Measurements from ENCODE around the gene TEX19.

The TEX19 gene, protein sequence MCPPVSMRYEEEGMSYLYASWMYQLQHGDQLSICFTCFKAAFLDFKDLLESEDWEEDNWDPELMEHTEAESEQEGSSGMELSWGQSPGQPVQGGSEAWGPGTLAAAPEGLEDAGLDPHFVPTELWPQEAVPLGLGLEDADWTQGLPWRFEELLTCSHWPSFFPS

DNA sequence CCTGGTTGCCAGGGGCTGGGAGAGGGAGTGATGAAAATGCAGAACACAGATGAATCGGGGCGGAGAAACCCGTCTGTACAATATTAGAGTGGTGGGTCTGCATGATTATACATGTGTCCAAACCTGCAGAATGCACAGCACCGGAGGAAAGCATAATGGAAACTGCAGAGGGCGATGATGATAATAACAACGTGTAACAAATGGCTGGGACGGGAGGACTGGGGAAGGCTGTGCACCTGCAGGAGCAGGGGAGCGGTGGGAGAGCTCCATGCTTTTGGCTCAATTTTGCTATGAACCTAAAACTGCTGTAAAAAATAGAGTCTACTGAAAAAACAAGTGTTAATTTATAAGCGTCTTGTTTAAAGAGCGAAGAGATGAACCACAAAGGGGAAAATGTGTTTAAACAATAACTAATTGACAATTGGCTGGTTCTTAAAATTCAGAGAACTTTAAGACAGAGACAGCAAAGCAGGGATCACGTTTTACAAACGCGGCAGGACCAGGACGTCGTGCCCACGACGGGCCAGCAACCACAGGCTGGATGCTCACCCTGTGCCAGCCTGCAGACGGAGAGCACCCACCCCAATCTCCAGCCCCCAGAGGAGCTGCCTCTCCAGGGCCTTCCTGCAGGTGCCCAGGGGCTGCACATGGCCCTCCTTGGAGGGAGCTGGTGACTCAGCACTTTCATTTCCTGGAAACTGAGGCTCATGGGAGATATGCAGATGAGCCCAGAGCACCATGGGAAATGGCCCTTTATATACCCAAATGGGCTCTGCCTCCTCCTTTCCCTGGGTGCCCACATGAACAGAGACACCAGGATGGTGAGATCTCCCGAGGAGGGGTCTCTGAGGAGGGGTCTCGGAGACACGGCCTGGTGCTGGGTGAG is at the start of gene TEX19:
Gene TEX19, plus strand, starts transcription at position 783 of the 886 bp plus-strand sequence. CDS start 2,904 bp downstream, outside the sequence.
- DNase-seq: no peak

DNA sequence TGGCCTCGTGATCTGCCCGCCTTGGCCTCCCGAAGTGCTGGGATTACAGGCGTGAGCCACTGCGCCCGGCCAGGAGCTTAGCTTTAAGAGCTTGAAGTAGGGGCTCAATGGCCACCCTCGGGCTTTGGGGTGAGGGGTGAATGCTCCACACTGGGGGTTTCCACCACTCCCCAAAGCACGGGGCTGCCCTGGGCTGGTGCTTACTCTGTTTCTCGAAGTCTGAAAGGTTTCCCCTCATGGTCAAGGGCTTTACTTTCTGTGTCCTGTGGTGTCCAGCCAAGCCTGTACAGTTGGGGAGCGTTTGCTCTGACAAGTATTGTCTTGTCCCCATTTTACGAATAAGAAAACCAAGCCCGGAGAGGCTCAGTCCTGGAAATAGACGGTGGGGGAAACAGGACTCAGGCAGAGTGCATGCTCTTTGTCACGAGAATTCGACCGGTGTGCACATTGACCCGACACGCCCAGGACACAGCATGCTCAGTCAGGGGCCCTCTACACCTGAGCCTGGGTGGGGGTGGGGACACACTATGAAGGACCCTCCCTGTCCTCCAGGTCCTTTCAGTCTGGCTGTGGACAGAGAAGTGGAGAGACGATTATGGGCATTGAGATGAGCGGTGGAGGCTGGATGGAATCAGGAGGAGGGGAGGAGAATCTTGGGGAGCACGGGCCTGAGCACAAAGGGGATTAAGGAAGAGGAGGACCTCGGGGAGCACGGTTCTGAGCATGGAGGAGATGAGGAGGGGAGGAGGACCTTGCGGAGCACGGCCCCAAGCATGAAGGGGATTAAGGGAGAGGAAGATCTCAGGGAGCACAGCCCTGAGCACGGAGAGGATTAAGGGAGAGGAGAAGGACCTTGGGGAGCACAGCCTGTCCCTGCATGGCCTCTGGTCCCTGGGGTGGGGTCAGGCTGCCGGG is 49.1 kb upstream of the TEX19 start:
- no peak for DNase-seq

- no peak for DNase-seq
These were observed 48.2 kb upstream of the TEX19 start for GRCh38 chr17:82310877-82311276.

- DNase-seq: no peak
These were observed 47.1 kb upstream of the TEX19 start for GRCh38 chr17:82311971-82312370.

- no peak for DNase-seq
These were observed 45.6 kb upstream of the TEX19 start for GRCh38 chr17:82313195-82314011.

DNA sequence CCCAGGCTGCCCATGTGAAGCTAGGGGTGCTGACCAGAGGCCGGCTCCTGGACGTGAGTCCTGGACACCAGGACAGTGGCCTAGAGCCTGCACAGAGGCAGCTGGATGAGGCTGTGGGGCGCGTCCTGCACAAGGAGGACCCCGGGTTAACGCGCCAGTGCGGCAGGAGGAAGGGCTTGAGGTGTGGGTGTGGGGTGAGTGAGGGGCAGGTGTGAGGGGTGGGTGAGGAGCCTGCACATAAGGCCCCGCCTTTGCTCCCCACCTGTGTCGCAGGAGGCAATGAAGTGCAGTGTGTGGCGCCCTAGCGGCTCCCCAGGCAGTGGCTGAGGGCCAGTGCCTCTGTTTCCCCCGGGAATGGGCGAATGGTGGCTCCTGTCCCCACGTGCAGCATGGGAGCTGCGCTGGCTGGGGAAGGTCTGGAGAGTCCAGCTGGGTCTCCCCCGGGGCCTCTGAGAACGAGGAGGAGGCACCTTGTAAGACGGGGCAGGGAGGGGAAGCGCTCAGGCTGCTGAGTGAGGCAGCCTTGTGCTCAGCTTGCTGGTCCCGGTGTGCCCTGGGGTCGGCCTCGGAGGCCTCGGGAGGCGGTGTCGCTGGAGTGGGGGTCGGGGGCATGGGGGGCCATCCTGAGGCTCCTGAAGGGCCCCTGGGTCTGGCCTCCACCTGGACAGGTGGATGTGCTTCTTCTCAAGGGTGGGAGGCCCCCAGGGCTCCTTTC is 44.9 kb upstream of the TEX19 start:
- DNase-seq: no peak

DNA sequence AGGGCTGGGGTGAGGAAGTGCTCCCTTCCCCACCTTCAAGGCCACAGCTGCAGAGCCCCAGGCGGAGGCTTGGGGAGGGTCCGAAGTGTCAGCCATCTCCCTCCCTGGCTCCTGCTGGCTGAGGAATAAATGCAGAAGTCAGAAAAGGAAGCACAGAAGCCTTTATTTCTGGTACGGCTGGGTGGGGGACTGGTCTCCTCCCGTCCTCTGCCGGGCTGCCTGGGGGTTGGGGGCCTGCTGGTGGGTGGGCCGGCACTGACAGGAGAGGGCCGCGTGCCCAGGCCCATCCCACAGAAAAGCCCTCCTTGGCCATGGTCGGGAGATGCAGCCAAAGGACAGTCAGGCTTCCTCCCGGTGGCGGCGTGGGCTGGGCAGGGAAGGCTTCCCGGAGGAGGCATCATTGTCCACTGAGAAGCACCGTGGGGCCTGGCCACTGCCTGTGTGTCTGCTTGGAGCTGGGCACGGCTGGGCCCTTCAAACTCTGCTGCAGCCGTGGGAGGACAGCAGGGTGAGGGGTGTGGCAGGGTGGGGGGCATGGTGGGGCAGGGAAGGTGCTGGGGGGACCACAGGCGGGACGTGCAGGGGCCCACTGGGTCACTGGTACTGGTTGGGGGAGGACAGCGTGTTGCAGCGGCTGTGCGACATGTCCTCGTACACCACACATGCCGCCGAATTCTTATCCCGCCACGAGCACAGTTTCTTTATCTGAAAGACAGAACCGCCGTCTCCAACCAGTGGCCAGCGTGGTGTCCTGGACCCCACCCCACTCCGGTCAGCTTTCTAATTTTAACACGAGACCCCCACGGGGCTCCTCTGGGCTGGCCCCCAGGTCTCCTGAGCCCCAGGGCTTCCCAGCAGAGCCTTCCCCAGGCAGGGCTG is 44.1 kb upstream of the TEX19 start:
- no peak for DNase-seq

DNA sequence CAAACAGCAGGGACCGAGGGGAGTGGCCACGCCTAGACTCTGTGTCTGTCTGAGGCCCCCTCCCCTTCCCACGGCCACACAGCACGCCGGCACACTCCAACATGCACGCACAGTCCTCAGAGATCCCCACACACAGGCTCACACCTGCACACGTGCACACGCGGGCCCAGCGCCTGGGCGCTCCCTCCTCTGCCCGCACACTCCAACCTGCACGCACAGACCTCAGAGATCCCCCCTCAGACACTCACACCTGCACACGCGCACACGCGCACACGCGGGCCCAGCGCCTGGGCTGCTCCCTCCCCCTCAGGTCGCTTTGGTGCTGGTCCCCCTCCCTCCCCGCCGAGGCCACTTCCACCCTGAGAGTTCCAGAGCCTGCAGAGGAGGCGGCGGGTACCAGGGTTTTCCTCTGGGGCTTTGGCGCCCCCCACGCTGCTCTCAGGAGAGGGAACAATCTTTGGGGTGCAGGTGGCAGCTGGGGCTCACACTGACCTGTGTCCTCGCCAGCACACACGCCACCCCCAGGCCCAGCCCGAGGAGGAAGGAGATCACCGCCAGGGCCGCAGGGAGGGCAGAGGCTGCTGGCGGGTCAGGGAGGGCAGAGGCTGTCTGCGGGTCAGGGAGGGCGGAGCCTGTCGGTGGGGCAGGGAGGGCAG is 43.2 kb upstream of the TEX19 start:
- no peak for DNase-seq

DNA sequence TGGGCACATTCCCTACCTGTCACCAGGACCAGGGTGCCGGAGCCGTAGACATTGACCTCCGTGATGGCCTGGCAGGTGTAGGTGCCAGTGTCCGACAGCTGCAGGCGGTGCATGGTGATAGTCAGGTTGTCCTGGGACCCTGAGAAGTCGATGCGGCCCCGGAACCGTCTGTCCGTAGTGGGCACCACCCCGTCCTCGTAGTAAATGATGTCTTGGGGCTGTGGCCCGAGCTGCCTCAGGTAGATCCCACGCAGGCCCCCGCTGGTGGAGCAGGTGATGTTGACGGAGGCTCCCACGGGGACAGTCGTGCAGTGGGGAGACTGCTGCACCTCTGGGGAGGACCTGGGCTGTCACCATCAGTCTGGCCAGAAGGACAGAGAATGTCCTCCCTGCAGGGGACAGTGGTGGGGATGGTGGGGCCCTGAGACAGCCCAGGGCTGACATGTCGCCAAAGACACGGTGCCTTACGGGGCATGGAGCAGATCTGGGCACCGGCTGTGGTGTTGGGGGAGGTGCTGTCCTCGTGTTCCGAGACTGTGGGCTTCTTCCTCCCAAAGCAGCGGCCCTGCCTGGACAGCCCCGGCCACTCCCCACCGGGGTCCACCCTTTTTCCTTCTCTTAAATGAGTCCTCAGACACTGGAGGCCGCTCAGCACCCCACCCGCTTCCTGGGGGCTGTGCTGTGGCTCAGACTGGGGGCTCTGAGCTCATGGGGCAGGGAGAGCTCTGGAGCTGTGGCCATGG is 42.2 kb upstream of the TEX19 start:
- no peak for DNase-seq

GRCh38 chr17:82317394-82318168 is 41.5 kb upstream of the TEX19 start, which contains the start of gene CD7:
Gene CD7 (minus strand): TSS chr17:82317608. CDS start chr17:82317495, 113 bp downstream.
- DNase-seq: no peak

GRCh38 chr17:82318169-82318498 is 40.9 kb upstream of the TEX19 start:
- no peak for DNase-seq

DNA sequence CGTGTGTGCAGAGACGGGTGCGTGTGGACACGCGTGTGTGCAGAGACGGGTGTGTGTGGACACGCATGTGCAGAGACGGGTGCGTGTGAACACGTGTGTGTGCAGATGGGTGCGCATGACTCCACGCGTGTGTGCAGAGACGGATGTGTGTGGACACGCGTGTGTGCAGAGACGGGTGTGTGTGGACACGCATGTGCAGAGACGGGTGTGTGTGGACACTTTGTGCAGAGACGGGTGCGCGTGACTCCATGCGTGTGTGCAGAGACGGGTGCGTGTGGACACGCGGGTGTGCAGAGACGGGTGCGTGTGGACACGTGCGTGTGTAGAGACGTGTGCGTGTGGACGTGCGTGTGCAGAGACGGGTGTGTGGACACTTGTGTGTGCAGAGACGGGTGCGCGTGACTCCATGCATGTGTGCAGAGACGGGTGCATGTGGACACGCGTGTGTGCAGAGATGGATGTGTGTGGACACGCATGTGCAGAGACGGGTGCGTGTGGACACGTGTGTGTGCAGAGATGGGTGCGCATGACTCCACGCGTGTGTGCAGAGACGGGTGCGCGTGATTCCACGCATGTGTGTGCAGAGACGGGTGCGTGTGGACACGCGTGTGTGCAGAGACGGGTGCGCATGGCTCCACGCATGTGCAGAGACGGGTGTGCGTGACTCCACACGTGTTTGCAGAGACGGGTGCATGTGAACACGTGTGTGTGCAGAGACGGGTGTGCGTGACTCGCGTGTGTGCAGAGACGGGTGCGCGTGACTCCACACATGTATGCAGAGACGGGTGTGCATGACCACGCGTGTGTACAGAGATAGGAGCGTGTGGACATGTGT is 40.1 kb upstream of the TEX19 start:
- no peak for DNase-seq

GRCh38 chr17:82319619-82320062 is 39.4 kb upstream of the TEX19 start:
- no peak for DNase-seq

GRCh38 chr17:82320140-82320840 is 38.8 kb upstream of the TEX19 start:
- DNase-seq: no peak

DNA sequence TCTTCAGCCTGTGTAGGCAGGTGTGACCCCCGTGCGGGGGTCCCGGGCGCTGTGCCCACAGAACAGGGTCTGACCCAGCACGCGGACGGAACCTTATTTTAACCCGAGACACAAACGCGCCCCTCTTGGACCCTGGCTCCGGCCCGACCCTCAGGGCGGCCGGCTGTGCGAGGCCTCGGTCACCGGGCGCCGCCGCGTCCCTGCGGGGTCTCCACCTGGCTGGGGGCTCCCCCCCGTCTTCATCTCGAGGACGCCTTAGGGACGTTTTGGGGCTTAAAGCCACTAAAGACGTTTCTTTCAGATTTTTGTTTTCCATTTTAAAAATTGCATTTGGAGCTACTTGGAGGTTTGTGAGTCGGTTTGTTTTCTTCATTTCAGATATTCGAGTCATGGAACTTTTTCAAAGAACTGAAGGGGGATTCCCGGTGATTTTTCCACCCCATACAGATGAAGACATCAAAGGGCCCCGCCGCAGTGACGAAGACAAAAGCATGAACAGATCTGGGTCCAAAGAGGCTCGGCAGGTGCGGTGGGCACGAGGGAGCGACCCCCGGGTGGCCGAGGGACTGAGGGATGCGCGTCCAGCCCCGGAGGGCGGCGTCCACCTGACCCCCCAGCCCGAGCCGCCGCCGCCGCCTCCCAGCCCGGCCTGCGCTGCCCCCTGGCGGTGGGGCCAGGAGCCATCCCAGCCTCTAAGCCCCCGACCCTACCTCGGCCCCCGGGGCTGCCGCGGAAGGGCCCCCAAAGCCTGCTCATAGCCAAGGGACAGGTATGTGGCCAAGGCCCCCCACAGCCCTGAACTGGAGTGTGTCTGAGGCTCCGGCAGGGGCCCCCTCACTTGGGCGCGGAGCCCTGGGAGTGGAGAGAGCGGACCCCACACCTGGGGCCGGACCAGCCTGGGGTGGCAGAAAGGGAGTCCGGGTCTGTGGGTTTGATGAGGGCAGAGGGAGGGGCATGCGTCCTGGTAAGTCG is 37.8 kb upstream of the TEX19 start:
- no peak for DNase-seq

All from cortex of kidney (tissue), 1 donor.